Prostate gland (tissue), 2 donors: ENCODE results near the gene FHIP1B.

ENCODE experiments used
- POLR2A ChIP-seq: fragments of 450-650 bp; IDR thresholded peaks from one replicate; pipeline ENCODE4 v1.6.1; 2016; ENCODE audit warnings: antibody characterized with exemption, mild to moderate bottlenecking
- TF ChIP-seq, protein P1 (sequence below), 4 experiments: fragments of 200-600 bp in 2 of 4; fragments of 450-650 bp in 2 of 4; sonication (generic) in 2 of 4; IDR thresholded peaks; 1 replicate in 3 of 4; 2 replicates in 1 of 4; pipeline ENCODE4 v1.5.1; 2016 to 2019; ENCODE audit warnings: antibody characterized with exemption in 4 of 4, mild to moderate bottlenecking in 2 of 4, moderate library complexity in 2 of 4

DNA sequence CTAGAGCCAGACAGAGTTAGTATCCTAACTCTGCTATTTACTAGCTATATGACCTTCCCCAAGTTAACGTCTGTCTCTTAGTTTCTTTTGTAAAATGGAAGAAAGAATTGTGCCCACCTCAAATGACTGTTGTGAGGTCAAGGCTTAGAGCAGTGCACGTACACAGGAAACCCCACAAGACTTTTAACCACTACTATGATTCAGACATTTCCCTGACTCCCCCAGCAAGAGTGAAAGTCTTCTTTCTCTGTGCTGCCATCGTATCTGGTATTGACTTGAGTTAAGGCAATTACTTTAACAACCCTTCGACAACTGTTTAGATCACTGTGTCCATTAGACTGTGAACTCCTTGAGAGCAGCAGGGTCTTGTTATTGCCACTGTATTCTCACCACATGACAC lies 38.0 kb downstream of the FHIP1B start:
- TF ChIP-seq, protein P1, sequence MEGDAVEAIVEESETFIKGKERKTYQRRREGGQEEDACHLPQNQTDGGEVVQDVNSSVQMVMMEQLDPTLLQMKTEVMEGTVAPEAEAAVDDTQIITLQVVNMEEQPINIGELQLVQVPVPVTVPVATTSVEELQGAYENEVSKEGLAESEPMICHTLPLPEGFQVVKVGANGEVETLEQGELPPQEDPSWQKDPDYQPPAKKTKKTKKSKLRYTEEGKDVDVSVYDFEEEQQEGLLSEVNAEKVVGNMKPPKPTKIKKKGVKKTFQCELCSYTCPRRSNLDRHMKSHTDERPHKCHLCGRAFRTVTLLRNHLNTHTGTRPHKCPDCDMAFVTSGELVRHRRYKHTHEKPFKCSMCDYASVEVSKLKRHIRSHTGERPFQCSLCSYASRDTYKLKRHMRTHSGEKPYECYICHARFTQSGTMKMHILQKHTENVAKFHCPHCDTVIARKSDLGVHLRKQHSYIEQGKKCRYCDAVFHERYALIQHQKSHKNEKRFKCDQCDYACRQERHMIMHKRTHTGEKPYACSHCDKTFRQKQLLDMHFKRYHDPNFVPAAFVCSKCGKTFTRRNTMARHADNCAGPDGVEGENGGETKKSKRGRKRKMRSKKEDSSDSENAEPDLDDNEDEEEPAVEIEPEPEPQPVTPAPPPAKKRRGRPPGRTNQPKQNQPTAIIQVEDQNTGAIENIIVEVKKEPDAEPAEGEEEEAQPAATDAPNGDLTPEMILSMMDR (IDR thresholded peaks at IDR 0.05), result no peak
- TF ChIP-seq POLR2A, result no peak
